GM12891 (cell line): ENCODE measurements around the gene PRR35.

ENCODE experiments used
- PAX5 ChIP-seq: IDR thresholded peaks from 2 replicates; pipeline ENCODE4 v1.6.1; 2011; ENCODE audit warnings: low read length, moderate library complexity, mild to moderate bottlenecking; ENCODE audit not compliant: insufficient read depth, severe bottlenecking
- POLR2A ChIP-seq: IDR thresholded peaks from 2 replicates; pipeline ENCODE4 v1.6.1; 2011; ENCODE audit warnings: low read depth, low read length, control low read depth
- POLR2AphosphoS5 ChIP-seq: IDR thresholded peaks from 2 replicates; pipeline ENCODE4 v1.6.1; 2011; ENCODE audit warnings: low read depth, low read length, control low read depth
- TAF1 ChIP-seq: IDR thresholded peaks from 2 replicates; pipeline ENCODE4 v1.6.1; 2011; ENCODE audit warnings: low read depth, low read length, control low read depth

- TF ChIP-seq POLR2A (no peak), TAF1 (no peak), PAX5 (no peak), POLR2AphosphoS5 (no peak)
Measured at GRCh38 chr16:529012-529575, 31.1 kb upstream of the PRR35 start.
